Measurements from ENCODE around the gene TMIGD1.
A peak's percentile ranks its signal among the peaks of the same experiment; 100 is the strongest.

The TMIGD1 gene

GRCh38 chr17:30291543-30292285 lies 42.1 kb downstream of the TMIGD1 start, which contains the start of gene BLMH:
BLMH (minus strand) TSS chr17:30291944; CDS start chr17:30291819, 125 bp downstream.
- H3K27ac ChIP-seq = peak within 1 kb of the TSS; percentile 64 to 88
- H3K4me3 ChIP-seq = peak within 1 kb of the TSS; percentile 94
- DNase-seq (ENCODE audit: low spot score) = peak; percentile 83
- TF ChIP-seq CTCF (IDR thresholded peaks at IDR 0.05) = no peak

- no peak for DNase-seq (ENCODE audit: low spot score)
- no peak for TF ChIP-seq CTCF (IDR thresholded peaks at IDR 0.05)
Measured at GRCh38 chr17:30290696-30291542, 42.9 kb downstream of the TMIGD1 start.

GRCh38 chr17:30290077-30290476 lies 43.8 kb downstream of the TMIGD1 start:
- TF ChIP-seq CTCF (IDR thresholded peaks at IDR 0.05) = no peak
- peak overlapping the region; percentile 94 for H3K4me3 ChIP-seq
- DNase-seq (ENCODE audit: low spot score) = no peak
- H3K27ac ChIP-seq = no peak overlapping the region

More at GRCh38 chr17:30290696-30291542, 42.9 kb downstream of the TMIGD1 start:
- Histone ChIP-seq H3K27ac (peak overlapping the region; percentile 64 to 88), H3K4me3 (peak overlapping the region; percentile 94)

- no peak for TF ChIP-seq CTCF (IDR thresholded peaks at IDR 0.05)
- no peak overlapping the region for H3K27ac ChIP-seq
- no peak overlapping the region for H3K4me3 ChIP-seq
- no peak for DNase-seq (ENCODE audit: low spot score)
Measured at GRCh38 chr17:30279156-30279555, 54.7 kb downstream of the TMIGD1 start.

GRCh38 chr17:30278032-30278431 lies 55.8 kb downstream of the TMIGD1 start:
- H3K4me3 ChIP-seq = no peak overlapping the region
- H3K27ac ChIP-seq = no peak overlapping the region
- DNase-seq (ENCODE audit: low spot score) = no peak
- peak; percentile 10 for TF ChIP-seq CTCF (IDR thresholded peaks at IDR 0.05)

- no peak for DNase-seq (ENCODE audit: low spot score)
- H3K4me3 ChIP-seq = no peak overlapping the region
Measured at GRCh38 chr17:30275911-30276310, 57.9 kb downstream of the TMIGD1 start.

More at GRCh38 chr17:30275911-30276310, 57.9 kb downstream of the TMIGD1 start:
- no peak overlapping the region for H3K27ac ChIP-seq
- TF ChIP-seq CTCF (IDR thresholded peaks at IDR 0.05) = no peak
